HFFc6 (cell line): ENCODE data around the gene PITRM1. TPM values are rescaled to one million over a fixed set of nuclear protein-coding genes. Genes with fewer than 3 reads are reported as not detected.

Source experiments
- DNase-seq: peaks from one replicate; pipeline ENCODE4 v3.0.0-alpha.2; 2018
- H3K27ac Mint-ChIP-seq: 2 replicates; pipeline ENCODE4 v1.8.0; 2020; ENCODE audit warnings: mild to moderate bottlenecking, mixed read lengths
- H3K27me3 Mint-ChIP-seq: 2 replicates; pipeline ENCODE4 v1.8.0; 2021; ENCODE audit warnings: mild to moderate bottlenecking, moderate library complexity, mixed read lengths; ENCODE audit not compliant: insufficient read depth
- H3K36me3 Mint-ChIP-seq: 2 replicates; pipeline ENCODE4 v1.8.0; 2021; ENCODE audit warnings: low read depth, mixed read lengths
- H3K4me1 Mint-ChIP-seq: 2 replicates; pipeline ENCODE4 v1.8.0; 2020; ENCODE audit warnings: low read depth, mixed read lengths
- H3K4me3 Mint-ChIP-seq: 2 replicates; pipeline ENCODE4 v1.8.0; 2020; ENCODE audit warnings: mild to moderate bottlenecking, moderate library complexity, mixed read lengths
- H3K9me3 Mint-ChIP-seq: 2 replicates; pipeline ENCODE4 v1.8.0; 2020; ENCODE audit warnings: mild to moderate bottlenecking, mixed read lengths
- CTCF ChIP-seq: fragments of 200-600 bp; sonication (generic); IDR thresholded peaks from 2 replicates; pipeline ENCODE4 v1.5.0; 2021; ENCODE audit warnings: antibody characterized with exemption, mild to moderate bottlenecking
- total RNA-seq, 6 experiments: library from RNA; stranded (reverse); fragmentation: NEBNext Ultra II Directional; extraction: Animal tissue kit (Norgen Biotek cat#: 25700); gene quantifications; 2 replicates in 1 of 6; 3 replicates in 5 of 6; pipeline ENCODE4 v1.2.3, GENCODE V29; 2021

Gene PITRM1
- total RNA-seq, 6 experiments from 2014 or later = 106 to 124 (median 112) TPM

GRCh38 chr10:3100856-3101640 is 71.5 kb downstream of the PITRM1 start:
- no peaks in the 10 kb centered on the region for H3K9me3 Mint-ChIP-seq
- H3K36me3 Mint-ChIP-seq = peaks cover 44% of the 10 kb centered on the region
- H3K4me1 Mint-ChIP-seq = peaks cover 25% of the 10 kb centered on the region
- TF ChIP-seq CTCF = no peak
- no peak for DNase-seq
- no peak overlapping the region for H3K4me3 Mint-ChIP-seq
- H3K27me3 Mint-ChIP-seq = no peaks in the 10 kb centered on the region; the same call in 1 of the 2 replicates
- H3K27ac Mint-ChIP-seq = no peak overlapping the region

GRCh38 chr10:3100093-3100792 is 72.3 kb downstream of the PITRM1 start:
- Mint-ChIP-seq H3K36me3 (peaks cover 44% of the 10 kb centered on the region), H3K4me3 (no peak overlapping the region)
- no peak for TF ChIP-seq CTCF

GRCh38 chr10:3099291-3100092 is 73.1 kb downstream of the PITRM1 start:
- Mint-ChIP-seq H3K9me3 (no peaks in the 10 kb centered on the region), H3K27ac (peak overlapping the region; percentile 76), H3K4me1 (peaks cover 41% of the 10 kb centered on the region), H3K36me3 (peaks cover 41% of the 10 kb centered on the region), H3K4me3 (no peak overlapping the region), H3K27me3 (no peaks in the 10 kb centered on the region; the same call in 1 of the 2 replicates)
- DNase-seq = peak; percentile 11
- no peak for TF ChIP-seq CTCF

More at GRCh38 chr10:3100093-3100792, 72.3 kb downstream of the PITRM1 start:
- Mint-ChIP-seq H3K4me1 (peaks cover 33% of the 10 kb centered on the region), H3K27ac (no peak overlapping the region), H3K27me3 (no peaks in the 10 kb centered on the region; the same call in 1 of the 2 replicates), H3K9me3 (no peaks in the 10 kb centered on the region)
- no peak for DNase-seq

DNA sequence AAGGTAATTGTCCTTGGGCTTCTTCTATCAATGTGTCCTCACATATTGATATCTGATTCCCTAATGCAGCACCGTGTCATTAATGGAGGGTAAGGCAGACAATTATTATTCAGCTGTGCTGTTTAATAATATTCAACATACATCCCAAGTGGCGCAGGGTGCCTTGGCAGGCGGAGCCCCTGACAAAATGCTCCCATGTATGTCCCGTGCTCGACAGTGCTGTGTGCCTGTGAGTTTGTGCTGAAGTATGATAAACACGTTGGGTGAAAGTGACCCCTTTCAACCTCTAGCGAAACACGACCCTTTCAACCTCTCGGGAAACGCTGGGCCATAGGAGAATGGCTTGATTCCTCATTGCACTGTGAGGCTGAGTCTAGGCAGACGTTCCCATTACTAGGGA is 73.9 kb downstream of the PITRM1 start:
- DNase-seq = no peak
- peak overlapping the region; percentile 76 for H3K27ac Mint-ChIP-seq
- no peaks in the 10 kb centered on the region; the same call in 1 of the 2 replicates for H3K27me3 Mint-ChIP-seq
- TF ChIP-seq CTCF = no peak
- peaks cover 44% of the 10 kb centered on the region for H3K36me3 Mint-ChIP-seq
- peaks cover 49% of the 10 kb centered on the region for H3K4me1 Mint-ChIP-seq
- H3K9me3 Mint-ChIP-seq = no peaks in the 10 kb centered on the region
- no peak overlapping the region for H3K4me3 Mint-ChIP-seq

- Mint-ChIP-seq H3K27me3 (no peaks in the 10 kb centered on the region; the same call in 1 of the 2 replicates), H3K4me1 (peaks cover 64% of the 10 kb centered on the region), H3K4me3 (peak overlapping the region; percentile 56), H3K9me3 (no peaks in the 10 kb centered on the region), H3K27ac (peak overlapping the region; percentile 82), H3K36me3 (peaks cover 39% of the 10 kb centered on the region)
- TF ChIP-seq CTCF = no peak; the same call in 1 of the 2 replicates
- no peak for DNase-seq
Measured at GRCh38 chr10:3097160-3097559, 75.4 kb downstream of the PITRM1 start.
